Small intestine (tissue), 7 donors: ENCODE results near the gene ACSBG1. TPM values are rescaled to one million over a fixed set of nuclear protein-coding genes. Genes with fewer than 3 reads are reported as not detected.
A peak's percentile ranks its signal among the peaks of the same experiment; 100 is the strongest.

Experiments
- DNase-seq, 2 donors: peaks; one replicate each; pipeline versions ENCODE4 v3.0.0 to v3.0.0-alpha.2; 2013
- FAIRE-seq: peaks from 2 replicates; lab custom pipeline; 2012; peaks lifted over from hg19 to GRCh38; lab: Jason Lieb, UNC
- H3K27ac ChIP-seq, 3 donors: one replicate each; pipeline ENCODE4 v1.5.1; 2013; ENCODE audit warnings: low read length in 2 of 3, mild to moderate bottlenecking in 2 of 3, control low read depth in 1 of 3, inconsistent platforms in 1 of 3, low read depth in 1 of 3, moderate library complexity in 1 of 3
- H3K27me3 ChIP-seq, 3 donors: one replicate each; pipeline ENCODE4 v1.6.1; 2013; ENCODE audit warnings: low read length in 3 of 3, inconsistent platforms in 1 of 3; ENCODE audit not compliant: control insufficient read depth in 3 of 3, insufficient read depth in 3 of 3
- H3K36me3 ChIP-seq, 3 donors: one replicate each; pipeline ENCODE4 v1.6.1; 2013; ENCODE audit warnings: low read length in 3 of 3, inconsistent platforms in 1 of 3, low read depth in 1 of 3, mild to moderate bottlenecking in 1 of 3, moderate library complexity in 1 of 3; ENCODE audit not compliant: control insufficient read depth in 3 of 3, insufficient read depth in 2 of 3
- H3K4me1 ChIP-seq, 3 donors: one replicate each; pipeline ENCODE4 v1.6.1; 2013; ENCODE audit warnings: low read length in 2 of 3, inconsistent platforms in 1 of 3, low read depth in 1 of 3, mild to moderate bottlenecking in 1 of 3, moderate library complexity in 1 of 3; ENCODE audit not compliant: control insufficient read depth in 3 of 3, insufficient read depth in 2 of 3
- H3K4me3 ChIP-seq, 3 donors: one replicate each; pipeline ENCODE4 v1.5.1; 2013; ENCODE audit warnings: low read length in 3 of 3, control low read depth in 1 of 3, inconsistent platforms in 1 of 3, low read depth in 1 of 3, mild to moderate bottlenecking in 1 of 3, moderate library complexity in 1 of 3
- H3K9me3 ChIP-seq, 2 donors: one replicate each; pipeline ENCODE4 v1.6.1; 2013; ENCODE audit warnings: low read depth in 1 of 2, low read length in 1 of 2; ENCODE audit not compliant: control insufficient read depth in 2 of 2, insufficient read depth in 1 of 2
- WGBS, 3 donors: extraction: QIAGEN DNeasy Blood & Tissue Kit; methylation state at CpG; one replicate each; pipeline ENCODE4 v1.1.7; 2013; 5-methylcytosine and 5-hydroxymethylcytosine counted together
- polyA plus RNA-seq, 4 donors: library from polyadenylated mRNA; stranded (reverse) in 3 of 4; unstranded in 1 of 4; fragments of 200-250 nt in 3 of 4; fragments of 120-200 nt in 1 of 4; gene quantifications; one replicate each; pipeline versions ENCODE4 v1.2.1 to v1.2.3, GENCODE V29; 2013
- donor health status: healthy with polysubstance abuse.
- donor health status: control.
- donor health status: control.
- donor health status: Bipolar disorder and iron deficiency.
- donor health status: healthy.

The ACSBG1 gene
- polyA plus RNA-seq, 4 donors = 0.54 to 0.67 (median 0.55) TPM

DNA sequence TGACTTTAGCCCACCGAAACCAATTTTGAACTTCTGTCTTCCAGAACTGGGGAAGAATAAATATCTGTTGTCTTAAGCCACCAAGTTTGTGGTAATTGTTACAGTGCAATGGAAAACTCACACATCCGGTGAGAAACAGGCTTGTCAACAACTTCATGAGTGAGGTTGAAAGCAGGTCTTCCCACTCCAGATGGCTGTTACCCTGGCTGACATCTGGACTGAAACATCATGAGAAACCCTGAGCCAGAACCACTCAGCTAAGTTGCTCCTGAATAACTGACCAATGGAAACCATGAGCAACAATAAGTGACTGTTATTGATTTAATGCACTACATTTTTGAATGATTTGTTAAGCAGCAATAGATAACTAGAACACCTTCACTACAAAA, 10.3 kb downstream of the ACSBG1 start:
- H3K9me3 ChIP-seq = peaks cover 0 to 6% of the 10 kb centered on the region in 2 donors
- FAIRE-seq = no peak
- H3K27ac ChIP-seq = peak overlapping the region in 1 of 3 donors; percentile 33
- peaks cover 0 to 3% (median 0%) of the 10 kb centered on the region in 3 donors for H3K27me3 ChIP-seq
- no peak overlapping the region for H3K4me3 ChIP-seq
- no peaks in the 10 kb centered on the region for H3K36me3 ChIP-seq
- DNase-seq = no peak
- 75 to 88% (median 84%) methylated on average over 2 of the region's 2 CpGs for WGBS, 3 donors
- no peaks in the 10 kb centered on the region for H3K4me1 ChIP-seq

DNA sequence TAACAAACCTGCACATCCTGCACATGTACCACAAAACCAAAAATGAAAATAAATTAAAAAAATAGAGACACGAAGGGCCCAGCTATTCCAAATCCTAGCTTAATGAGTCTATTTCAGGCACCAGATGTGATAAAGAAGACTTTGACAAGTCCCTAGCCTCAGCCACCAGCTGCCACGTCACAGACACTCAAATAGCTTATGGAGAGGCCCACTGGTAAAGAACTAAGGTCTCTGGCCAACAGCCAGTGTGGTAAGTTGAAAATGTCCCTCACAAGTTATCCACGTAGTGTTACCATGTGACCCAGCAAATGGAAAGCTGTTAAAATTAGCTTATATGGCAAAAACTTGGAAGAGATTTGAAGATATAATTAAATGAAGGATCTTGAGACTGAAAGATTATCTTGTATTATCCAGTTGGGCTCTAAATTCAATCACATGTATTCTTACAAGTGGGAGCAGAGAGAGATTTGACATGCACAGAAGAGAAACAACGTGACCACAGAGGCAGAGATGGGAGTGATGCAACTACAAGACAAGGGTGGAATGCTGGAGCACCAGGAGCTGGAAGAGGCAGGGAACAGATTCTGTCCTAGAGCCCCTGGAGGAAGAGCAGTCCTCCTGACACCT, 10.9 kb downstream of the ACSBG1 start:
- Histone ChIP-seq H3K36me3 (no peaks in the 10 kb centered on the region), H3K27ac (peak overlapping the region in 1 of 3 donors; percentile 33), H3K27me3 (peaks cover 0 to 3% (median 0%) of the 10 kb centered on the region in 3 donors), H3K4me1 (no peaks in the 10 kb centered on the region), H3K9me3 (peaks cover 0 to 6% of the 10 kb centered on the region in 2 donors), H3K4me3 (no peak overlapping the region)
- 60 to 71% (median 69%) methylated on average over 4 of the region's 4 CpGs for whole genome bisulfite sequencing, 3 donors
- FAIRE-seq = no peak
- DNase-seq = no peak

DNA sequence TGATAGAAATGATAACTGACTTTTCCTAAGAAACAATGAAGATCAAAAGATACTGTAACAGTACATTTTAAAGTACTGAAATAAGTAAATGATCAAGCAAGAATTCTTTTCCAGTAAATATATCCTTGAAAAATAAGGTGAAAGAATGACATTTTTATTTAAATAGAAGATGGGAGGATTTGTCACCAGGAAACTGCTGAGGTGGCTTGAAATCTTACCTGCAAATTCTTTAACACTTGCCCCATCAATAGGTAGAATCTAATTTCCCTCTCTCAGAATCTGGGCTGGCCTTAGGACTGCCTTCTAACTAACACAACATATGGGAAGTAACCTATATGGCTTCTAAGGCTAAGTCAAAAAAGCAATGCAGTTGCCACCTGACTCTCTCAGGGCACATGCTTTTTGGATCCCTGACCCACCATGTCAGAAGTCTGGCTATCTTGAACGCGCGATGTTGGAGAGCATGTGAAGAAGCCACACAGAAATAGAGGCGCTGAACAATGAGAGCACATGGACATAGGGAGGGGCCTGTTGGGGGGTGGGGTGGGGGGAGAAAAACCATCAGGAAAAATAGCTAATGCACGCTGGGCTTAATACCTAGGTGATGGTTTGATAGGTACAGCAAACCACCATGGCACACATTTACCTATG, 11.5 kb downstream of the ACSBG1 start:
- WGBS, 3 donors = 92 to 96% (median 94%) methylated on average over 5 of the region's 5 CpGs
- FAIRE-seq = no peak
- Histone ChIP-seq H3K27ac (no peak overlapping the region), H3K36me3 (no peaks in the 10 kb centered on the region), H3K4me1 (no peaks in the 10 kb centered on the region), H3K9me3 (peaks cover 0 to 6% of the 10 kb centered on the region in 2 donors), H3K27me3 (peaks cover 0 to 3% (median 0%) of the 10 kb centered on the region in 3 donors), H3K4me3 (no peak overlapping the region)
- no peak for DNase-seq

DNA sequence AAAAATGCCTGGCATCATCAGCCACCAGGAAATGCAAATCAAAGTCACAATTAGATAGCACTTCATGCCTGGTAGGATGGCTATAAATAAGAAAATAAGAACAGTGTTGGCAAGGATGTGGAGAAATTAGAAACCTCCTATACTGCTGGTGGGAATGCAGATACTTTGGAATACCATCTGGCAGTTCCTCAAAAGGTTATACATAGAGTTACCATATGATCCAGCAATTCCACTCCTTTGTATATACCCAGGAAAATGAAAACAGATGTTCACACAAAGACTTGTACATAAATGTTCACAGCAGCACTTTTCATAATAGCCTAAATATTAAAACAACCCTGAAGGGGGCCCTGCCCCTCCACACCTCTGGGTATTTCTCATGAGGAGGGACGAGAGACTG, 13.7 kb downstream of the ACSBG1 start:
- no peak overlapping the region for H3K4me3 ChIP-seq
- 72 to 92% (median 91%) methylated on average over 1 of the region's 1 CpG for WGBS, 3 donors
- no peaks in the 10 kb centered on the region for H3K36me3 ChIP-seq
- no peak overlapping the region for H3K27ac ChIP-seq
- H3K9me3 ChIP-seq = peaks cover 0 to 4% of the 10 kb centered on the region in 2 donors
- no peak for FAIRE-seq
- H3K27me3 ChIP-seq = peaks cover 0 to 3% (median 0%) of the 10 kb centered on the region in 3 donors
- no peak for DNase-seq
- H3K4me1 ChIP-seq = peaks cover 0 to 5% (median 2%) of the 10 kb centered on the region in 3 donors

DNA sequence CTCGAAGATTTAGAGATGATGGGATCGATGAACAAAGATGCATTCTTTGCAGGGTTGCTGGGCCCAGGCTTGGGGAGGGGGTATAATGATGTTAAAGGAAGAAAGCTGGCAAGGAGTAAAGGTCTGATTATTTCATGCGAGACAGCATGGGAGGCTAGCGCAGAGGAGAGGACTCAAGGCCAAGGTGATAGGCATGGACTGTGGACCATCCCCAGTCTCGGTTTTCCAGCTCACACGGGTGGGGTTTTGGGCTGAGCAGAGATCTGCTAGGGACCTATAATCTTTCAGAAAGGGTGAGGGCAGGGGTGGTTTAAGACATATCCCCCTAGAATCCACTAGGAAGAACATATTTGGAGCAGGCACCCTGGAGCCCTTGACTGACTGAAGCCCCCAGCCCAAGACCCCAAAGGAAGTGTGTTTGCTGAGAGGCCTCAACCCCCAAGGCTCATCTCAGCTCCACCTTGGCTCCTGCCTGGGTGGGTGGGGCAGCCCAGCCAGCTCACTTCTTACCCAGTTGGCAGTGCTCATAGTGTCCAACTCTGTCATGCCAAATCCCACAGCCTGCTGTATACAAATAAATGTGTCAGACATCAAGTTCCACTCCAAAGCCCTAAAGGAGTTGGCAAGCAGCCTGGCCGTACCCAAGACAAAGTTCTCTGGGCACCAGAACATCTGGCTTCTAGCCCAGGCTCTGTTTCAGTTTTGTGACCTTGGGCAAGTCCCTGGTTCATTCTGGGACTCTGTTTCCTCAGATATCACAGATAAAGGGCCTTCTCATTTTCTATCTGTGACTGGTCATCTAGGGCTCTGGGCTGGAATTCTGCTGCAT, 17.9 kb downstream of the ACSBG1 start:
- DNase-seq (peak in 1 of 2 donors; percentile 99), FAIRE-seq (no peak)
- peak overlapping the region in 2 of 3 donors; percentile 92 to 93 for H3K27ac ChIP-seq
- no peaks in the 10 kb centered on the region for H3K9me3 ChIP-seq
- WGBS, 3 donors = 9 to 59% (median 30%) methylated on average over 7 of the region's 7 CpGs
- H3K4me3 ChIP-seq = no peak overlapping the region
- peaks cover 4 to 17% (median 9%) of the 10 kb centered on the region in 3 donors for H3K4me1 ChIP-seq
- no peaks in the 10 kb centered on the region for H3K36me3 ChIP-seq
- H3K27me3 ChIP-seq = no peaks in the 10 kb centered on the region

DNA sequence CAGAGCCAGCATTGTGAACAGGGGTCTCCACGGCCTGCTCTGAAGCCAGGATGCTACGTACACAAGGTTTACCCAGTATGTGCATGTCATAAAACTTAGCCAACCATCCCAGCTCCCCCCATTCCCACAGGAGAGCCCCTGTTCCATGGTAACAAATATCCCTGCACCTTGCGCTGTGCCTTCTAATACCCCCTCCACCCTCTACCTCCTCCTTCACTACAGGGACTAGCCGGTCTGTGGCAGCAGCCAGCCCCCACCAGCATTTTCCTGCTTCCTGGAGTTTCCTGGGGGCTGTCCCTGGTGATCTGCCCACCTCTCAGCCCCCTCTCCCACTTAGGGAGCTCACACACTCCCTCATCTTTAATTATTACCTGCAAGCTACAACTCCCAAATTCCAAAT, 20.4 kb downstream of the ACSBG1 start:
- Histone ChIP-seq H3K27me3 (no peaks in the 10 kb centered on the region), H3K9me3 (no peaks in the 10 kb centered on the region), H3K27ac (no peak overlapping the region), H3K4me3 (no peak overlapping the region), H3K4me1 (peaks cover 4 to 17% (median 11%) of the 10 kb centered on the region in 3 donors), H3K36me3 (no peaks in the 10 kb centered on the region)
- DNase-seq (no peak), FAIRE-seq (no peak)
- WGBS, 3 donors = 87 to 90% (median 89%) methylated on average over 4 of the region's 4 CpGs

DNA sequence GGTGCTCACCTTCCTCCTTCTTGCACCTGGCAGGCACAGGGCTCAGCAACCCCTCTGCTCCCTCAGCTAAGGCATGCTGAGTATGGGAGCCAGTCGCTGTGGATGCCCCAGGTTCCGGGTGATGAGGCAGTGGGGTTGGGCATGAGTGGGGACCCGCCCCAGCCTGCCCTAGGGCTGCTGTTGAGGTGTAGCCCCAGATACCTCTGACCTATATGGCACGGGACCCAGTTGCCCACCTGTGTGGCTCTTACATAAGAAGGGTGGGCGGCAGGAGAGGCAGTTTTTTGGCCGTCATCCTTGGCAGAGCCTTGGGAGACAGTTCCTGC, 21.0 kb downstream of the ACSBG1 start:
- no peak for DNase-seq
- Histone ChIP-seq H3K9me3 (no peaks in the 10 kb centered on the region), H3K4me1 (peaks cover 4 to 17% (median 11%) of the 10 kb centered on the region in 3 donors), H3K4me3 (no peak overlapping the region), H3K27ac (no peak overlapping the region), H3K36me3 (no peaks in the 10 kb centered on the region), H3K27me3 (no peaks in the 10 kb centered on the region)
- 83 to 90% (median 88%) methylated on average over 6 of the region's 6 CpGs for WGBS, 3 donors
- no peak for FAIRE-seq
